Uterus (tissue), 4 donors: ENCODE data around the gene SALL4. TPM values are rescaled to one million over a fixed set of nuclear protein-coding genes. Genes with fewer than 3 reads are reported as not detected.
"Not testable (repeated sequence)": the region's sequence is repeated elsewhere in the genome, so short reads cannot be mapped to it uniquely, and the experiment has no call there.

ENCODE experiments used
- DNase-seq, 2 donors: peaks; one replicate each; pipeline ENCODE4 v3.0.0-alpha.2; 2019 to 2020
- H3K27ac ChIP-seq, 2 donors: fragments of 200-600 bp; sonication (generic); 1 replicate in 1 of 2; 2 replicates in 1 of 2; pipeline ENCODE4 v1.5.1; 2016 to 2018
- H3K27me3 ChIP-seq, 2 donors: fragments of 200-600 bp; sonication (generic); one replicate each; pipeline ENCODE4 v1.5.1; 2018 to 2019; ENCODE audit warnings: control low read depth in 1 of 2
- H3K36me3 ChIP-seq, 2 donors: fragments of 200-600 bp; sonication (generic); one replicate each; pipeline ENCODE4 v1.5.1; 2019; ENCODE audit warnings: control low read depth in 1 of 2
- H3K4me1 ChIP-seq, 2 donors: fragments of 200-600 bp; sonication (generic); one replicate each; pipeline ENCODE4 v1.5.1; 2018 to 2019; ENCODE audit warnings: control low read depth in 1 of 2
- H3K4me3 ChIP-seq, 2 donors: fragments of 200-600 bp; sonication (generic); 1 replicate in 1 of 2; 2 replicates in 1 of 2; pipeline ENCODE4 v1.5.1; 2018 to 2019; ENCODE audit warnings: mild to moderate bottlenecking in 1 of 2
- H3K9me3 ChIP-seq, 2 donors: fragments of 200-600 bp; sonication (generic); one replicate each; pipeline ENCODE4 v1.5.1; 2019; ENCODE audit warnings: control low read depth in 1 of 2
- CTCF ChIP-seq, 4 experiments: fragments of 200-600 bp in 2 of 4; fragments of 450-650 bp in 2 of 4; sonication (generic) in 2 of 4; IDR thresholded peaks; one replicate each; pipeline ENCODE4 v1.5.1; 2016 to 2019; ENCODE audit warnings: antibody characterized with exemption in 4 of 4, mild to moderate bottlenecking in 2 of 4, moderate library complexity in 1 of 4
- POLR2A ChIP-seq, 2 donors: fragments of 450-650 bp; IDR thresholded peaks; one replicate each; pipeline ENCODE4 v1.6.1; 2016; ENCODE audit warnings: antibody characterized with exemption in 2 of 2, mild to moderate bottlenecking in 1 of 2, moderate library complexity in 1 of 2
- intact Hi-C: fragments of 100-400 bp; cut with DNase I; formaldehyde crosslinking; loops from one replicate; pipeline ENCODE4 v1.15.1; 2023; ENCODE audit warnings: low total_unique reads
- total RNA-seq, 4 donors: library from RNA; depleted of rRNA in 3 of 4; stranded (reverse); fragments of >200 nt in 3 of 4; gene quantifications; one replicate each; pipeline versions ENCODE4 v1.1.0 to v1.2.4, GENCODE V29; 2014 to 2023
- donor health status: DM: yes; HTN: yes; CAD: no.

SALL4 gene
- total RNA-seq, 4 donors from 2014 or later = 0.09 to 0.55 TPM; not detected in 2

GRCh38 chr20:51826372-51826771 is 24.1 kb upstream of the SALL4 start:
- Histone ChIP-seq H3K9me3 (no peaks in the 10 kb centered on the region), H3K4me3 (no peak overlapping the region), H3K27me3 (no peaks in the 10 kb centered on the region), H3K27ac (no peak overlapping the region), H3K4me1 (no peaks in the 10 kb centered on the region), H3K36me3 (no peaks in the 10 kb centered on the region)
- TF ChIP-seq POLR2A (IDR thresholded peaks at IDR 0.05) (no peak), CTCF (IDR thresholded peaks at IDR 0.05) (no peak)
- intact Hi-C loops = no loop called here
- no peak for DNase-seq

GRCh38 chr20:51818479-51819008 is 16.2 kb upstream of the SALL4 start:
- no peaks in the 10 kb centered on the region for H3K9me3 ChIP-seq
- H3K36me3 ChIP-seq = no peaks in the 10 kb centered on the region
- H3K4me3 ChIP-seq = no peak overlapping the region
- no peak for DNase-seq
- intact Hi-C loops = no loop called here
- no peaks in the 10 kb centered on the region for H3K27me3 ChIP-seq
- H3K27ac ChIP-seq = no peak overlapping the region
- TF ChIP-seq CTCF (IDR thresholded peaks at IDR 0.05) = no peak
- TF ChIP-seq POLR2A (IDR thresholded peaks at IDR 0.05) = no peak
- H3K4me1 ChIP-seq = no peaks in the 10 kb centered on the region

GRCh38 chr20:51816856-51817255 is 14.5 kb upstream of the SALL4 start:
- intact Hi-C loops, DNase-seq: not testable (repeated sequence)

GRCh38 chr20:51815383-51816076 is 13.2 kb upstream of the SALL4 start:
- Histone ChIP-seq H3K27ac (no peak overlapping the region), H3K27me3 (no peaks in the 10 kb centered on the region), H3K4me1 (no peaks in the 10 kb centered on the region), H3K9me3 (no peaks in the 10 kb centered on the region), H3K36me3 (no peaks in the 10 kb centered on the region), H3K4me3 (no peak overlapping the region)
- TF ChIP-seq CTCF (IDR thresholded peaks at IDR 0.05) = no peak
- no peak for TF ChIP-seq POLR2A (IDR thresholded peaks at IDR 0.05)
- intact Hi-C loops = no loop called here
- no peak for DNase-seq

More at GRCh38 chr20:51816856-51817255, 14.5 kb upstream of the SALL4 start:
- not testable (repeated sequence) for H3K27ac ChIP-seq, H3K4me1 ChIP-seq, H3K36me3 ChIP-seq, H3K4me3 ChIP-seq, H3K9me3 ChIP-seq, H3K27me3 ChIP-seq

- Histone ChIP-seq H3K36me3 (no peaks in the 10 kb centered on the region), H3K27me3 (no peaks in the 10 kb centered on the region), H3K4me3 (no peak overlapping the region), H3K4me1 (no peaks in the 10 kb centered on the region), H3K27ac (no peak overlapping the region), H3K9me3 (no peaks in the 10 kb centered on the region)
- TF ChIP-seq CTCF (IDR thresholded peaks at IDR 0.05) (no peak), POLR2A (IDR thresholded peaks at IDR 0.05) (no peak)
- intact Hi-C loops = no loop called here
- DNase-seq = no peak
These were observed 10.5 kb upstream of the SALL4 start for GRCh38 chr20:51812861-51813260.
